Endothelial cell of umbilical vein (primary cell): ENCODE results near the gene NANOS3. TPM values are rescaled to one million over a fixed set of nuclear protein-coding genes. Genes with fewer than 3 reads are reported as not detected.

Experiments
- BruUV-seq: library from RNA; stranded (reverse); fragments of 400-500 nt; replicated peaks from 2 replicates; lab custom pipeline; 2021; lab: Mats Ljungman, UMichigan
- CTCF ChIA-PET: fragments of 300-600, 350-600 bp; sonication (Branson Sonifier 250); formaldehyde crosslinking; loops from one replicate; lab custom pipeline; 2021; ENCODE audit warnings: antibody characterized with exemption, inconsistent platforms; lab: Charles Lee
- POLR2A ChIA-PET: fragments of 300-600, 350-600 bp; sonication (Branson Sonifier 250); formaldehyde crosslinking; loops from one replicate; lab custom pipeline; 2021; ENCODE audit warnings: antibody characterized with exemption, inconsistent platforms; lab: Charles Lee
- DNase-seq: peaks from one replicate; pipeline ENCODE4 v3.0.0-alpha.2; 2011; ENCODE audit warnings: low read depth, low spot score
- FAIRE-seq: peaks from 2 replicates; lab custom pipeline; 2011; peaks lifted over from hg19 to GRCh38; lab: Jason Lieb, UNC
- H2AFZ ChIP-seq: 2 replicates; pipeline ENCODE4 v1.6.0; 2012; ENCODE audit warnings: low read depth, low read length, control low read depth, inconsistent platforms
- H3K27ac ChIP-seq: 2 replicates; pipeline ENCODE4 v1.5.1; 2011; ENCODE audit warnings: low read depth, mild to moderate bottlenecking, control low read depth, low read length, moderate library complexity; ENCODE audit not compliant: insufficient read depth
- H3K27me3 ChIP-seq, 2 experiments: 2 replicates each; pipeline versions ENCODE4 v1.6.0 to v1.6.1; 2011; ENCODE audit warnings: low read length in 2 of 2, mixed read lengths in 1 of 2; ENCODE audit not compliant: control insufficient read depth in 2 of 2, insufficient read depth in 2 of 2
- H3K36me3 ChIP-seq, 2 experiments: 2 replicates in 1 of 2; 3 replicates in 1 of 2; pipeline ENCODE4 v1.5.1; 2011; ENCODE audit warnings: low read length in 2 of 2, mild to moderate bottlenecking in 1 of 2, moderate library complexity in 1 of 2; ENCODE audit not compliant: control insufficient read depth in 2 of 2, insufficient read depth in 2 of 2; ENCODE audit errors: extremely low read depth in 1 of 2
- H3K4me1 ChIP-seq: 3 replicates; pipeline ENCODE4 v1.5.1; 2011; ENCODE audit warnings: mild to moderate bottlenecking, low read length; ENCODE audit not compliant: control insufficient read depth, insufficient read depth; ENCODE audit errors: extremely low read depth
- H3K4me2 ChIP-seq: 2 replicates; pipeline ENCODE4 v1.6.1; 2011; ENCODE audit warnings: low read length, control low read depth, mixed read lengths; ENCODE audit not compliant: insufficient read depth
- H3K4me3 ChIP-seq, 3 experiments: fragments of 200-600 bp in 1 of 3; sonication (generic), shearing (Covaris generic) in 1 of 3; replicated peaks in 1 of 3; 2 replicates each; pipeline ENCODE4 v1.5.1; 2011 to 2016; ENCODE audit warnings: control low read depth in 3 of 3, low read length in 3 of 3, mild to moderate bottlenecking in 2 of 3, inconsistent platforms in 1 of 3, low read depth in 1 of 3, moderate library complexity in 1 of 3; ENCODE audit not compliant: insufficient read depth in 1 of 3
- H3K79me2 ChIP-seq: 2 replicates; pipeline ENCODE4 v1.6.0; 2012; ENCODE audit warnings: low read length, inconsistent platforms; ENCODE audit not compliant: control insufficient read depth, insufficient read depth
- H3K9ac ChIP-seq: replicated peaks from 2 replicates; pipeline ENCODE3; 2011; ENCODE audit warnings: low read length, control low read depth; ENCODE audit not compliant: insufficient read depth; ENCODE audit errors: extremely low read depth
- H3K9me1 ChIP-seq: replicated peaks from 3 replicates; pipeline ENCODE4 v1.6.0; 2011; ENCODE audit warnings: mild to moderate bottlenecking, low read length; ENCODE audit not compliant: control insufficient read depth, insufficient read depth; ENCODE audit errors: extremely low read depth
- H3K9me3 ChIP-seq: replicated peaks from 2 replicates; pipeline ENCODE4 v1.5.1; 2012; ENCODE audit warnings: low read length, inconsistent platforms; ENCODE audit not compliant: control insufficient read depth, insufficient read depth
- H4K20me1 ChIP-seq: replicated peaks from 2 replicates; pipeline ENCODE3; 2011; ENCODE audit warnings: mild to moderate bottlenecking, low read length; ENCODE audit not compliant: control insufficient read depth, insufficient read depth; ENCODE audit errors: extremely low read depth
- EZH2 ChIP-seq: IDR thresholded peaks from 2 replicates; pipeline ENCODE4 v1.6.1; 2012; ENCODE audit warnings: borderline replicate concordance, low read depth, mild to moderate bottlenecking, moderate library complexity, low read length, inconsistent platforms; ENCODE audit not compliant: severe bottlenecking
- FOS ChIP-seq: IDR thresholded peaks from 2 replicates; pipeline ENCODE4 v1.6.1; 2011; ENCODE audit warnings: mild to moderate bottlenecking, low read length, moderate library complexity, borderline replicate concordance; ENCODE audit not compliant: insufficient read depth
- GATA2 ChIP-seq: IDR thresholded peaks from 2 replicates; pipeline ENCODE4 v1.7.0; 2011; ENCODE audit warnings: low read depth, mild to moderate bottlenecking, moderate library complexity, mixed read lengths, low read length; ENCODE audit not compliant: insufficient read length, insufficient read depth
- JUN ChIP-seq: IDR thresholded peaks from 2 replicates; pipeline ENCODE4 v1.6.1; 2011; ENCODE audit warnings: borderline replicate concordance, low read depth; ENCODE audit not compliant: insufficient read length, insufficient read depth
- MYC ChIP-seq: IDR thresholded peaks from one replicate; pipeline ENCODE4 v1.6.1; 2011; ENCODE audit warnings: mild to moderate bottlenecking, low read depth, low read length
- POLR2A ChIP-seq: IDR thresholded peaks from 2 replicates; pipeline ENCODE4 v1.6.1; 2012; ENCODE audit warnings: low read depth, mild to moderate bottlenecking, control low read depth, low read length
- POLR2AphosphoS5 ChIP-seq: IDR thresholded peaks from 2 replicates; pipeline ENCODE4 v1.6.1; 2012; ENCODE audit warnings: low read depth, mild to moderate bottlenecking, control low read depth, low read length, moderate library complexity; ENCODE audit not compliant: insufficient read depth
- dilution Hi-C: fragments of 300-500 bp; cut with MboI; formaldehyde crosslinking; loops from one replicate; pipeline ENCODE4 v1.15.0; 2019; ENCODE audit warnings: low sequenced_read_pairs; ENCODE audit not compliant: extremely low pct_ligation_motif_present
- intact Hi-C: fragments of 100-400 bp; cut with micrococcal nuclease; formaldehyde crosslinking; loops from one replicate; pipeline ENCODE4 v1.10.0; 2022
- polyA plus RNA-seq, 4 experiments: library from polyadenylated mRNA; depleted of rRNA in 3 of 4; stranded (reverse) in 3 of 4; unstranded in 1 of 4; fragments of >200 nt; gene quantifications; 2 replicates each; pipeline versions ENCODE4 v1.2.1 to v1.2.3, GENCODE V29; 2011 to 2012; ENCODE audit warnings: missing spikeins in 1 of 4
- total RNA-seq: library from RNA; stranded (reverse); gene quantifications from 2 replicates; pipeline ENCODE4 v1.2.3, GENCODE V29; 2021
- TF ChIP-seq, protein P1 (sequence below), 2 donors: IDR thresholded peaks; 1 replicate in 1 of 2; 2 replicates in 1 of 2; pipeline ENCODE4 v1.5.1; 2011; ENCODE audit warnings: low read length in 2 of 2, mild to moderate bottlenecking in 2 of 2, moderate library complexity in 2 of 2, control low read depth in 1 of 2, inconsistent platforms in 1 of 2, low read depth in 1 of 2; ENCODE audit not compliant: insufficient read depth in 1 of 2; ENCODE audit errors: extremely low read depth in 1 of 2
- TF ChIP-seq, protein P2 (sequence below): IDR thresholded peaks from 2 replicates; pipeline ENCODE4 v1.6.1; 2011; ENCODE audit not compliant: insufficient read depth, insufficient read length

Gene NANOS3
- total and polyA plus RNA-seq, 2 donors (not counting 3 experiments of a cell fraction or from before 2014, with no cell fraction given), result 1.0 to 4.4 TPM

DNA sequence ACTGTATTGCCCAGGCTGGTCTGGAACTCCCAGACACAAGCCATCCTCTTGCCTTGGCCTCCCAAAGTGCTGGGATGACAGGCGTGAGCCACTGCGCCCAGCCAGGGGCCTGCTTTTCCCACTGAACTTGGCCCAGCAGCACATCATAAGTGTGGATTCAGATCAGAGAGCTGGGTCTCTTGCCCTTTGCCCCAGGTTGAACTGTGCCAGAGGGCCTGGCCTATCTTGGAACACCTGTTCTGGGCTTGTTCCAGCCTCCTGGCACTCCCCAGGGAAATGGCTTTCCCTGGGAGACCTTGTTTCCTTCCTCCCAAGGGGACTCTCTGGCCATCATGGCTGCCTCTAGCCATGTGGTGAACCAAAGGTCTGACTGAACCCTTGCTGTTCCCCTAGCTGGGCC, 32.5 kb downstream of the NANOS3 start:
- Histone ChIP-seq H3K4me2 (no peak overlapping the region), H3K79me2 (no peaks in the 10 kb centered on the region), H3K4me1 (peaks cover 7% of the 10 kb centered on the region), H3K4me3 (no peak overlapping the region), H3K9me1 (no peaks in the 10 kb centered on the region), H3K27me3 (no peaks in the 10 kb centered on the region), H3K9me3 (no peaks in the 10 kb centered on the region), H3K36me3 (peaks cover 0 to 4% of the 10 kb centered on the region in 2 experiments), H3K27ac (no peak overlapping the region), H3K9ac (no peak overlapping the region), H2AFZ (no peak overlapping the region), H4K20me1 (no peaks in the 10 kb centered on the region)
- POLR2A ChIA-PET, result interaction anchor here (0.7 kb wide), 1 partner anchor 9 kb away, joined by 5 read pairs; no protein-coding TSS in a partner anchor
- dilution Hi-C loops, result no loop called here
- DNase-seq, result no peak
- CTCF ChIA-PET, result interaction anchor here (1.2 to 1.4 kb wide), 2 partner anchors 9 to 122 kb away, joined by 3 read pairs; partner anchors contain the start of gene IL27RA
- no peak for FAIRE-seq
- TF ChIP-seq, protein P1, sequence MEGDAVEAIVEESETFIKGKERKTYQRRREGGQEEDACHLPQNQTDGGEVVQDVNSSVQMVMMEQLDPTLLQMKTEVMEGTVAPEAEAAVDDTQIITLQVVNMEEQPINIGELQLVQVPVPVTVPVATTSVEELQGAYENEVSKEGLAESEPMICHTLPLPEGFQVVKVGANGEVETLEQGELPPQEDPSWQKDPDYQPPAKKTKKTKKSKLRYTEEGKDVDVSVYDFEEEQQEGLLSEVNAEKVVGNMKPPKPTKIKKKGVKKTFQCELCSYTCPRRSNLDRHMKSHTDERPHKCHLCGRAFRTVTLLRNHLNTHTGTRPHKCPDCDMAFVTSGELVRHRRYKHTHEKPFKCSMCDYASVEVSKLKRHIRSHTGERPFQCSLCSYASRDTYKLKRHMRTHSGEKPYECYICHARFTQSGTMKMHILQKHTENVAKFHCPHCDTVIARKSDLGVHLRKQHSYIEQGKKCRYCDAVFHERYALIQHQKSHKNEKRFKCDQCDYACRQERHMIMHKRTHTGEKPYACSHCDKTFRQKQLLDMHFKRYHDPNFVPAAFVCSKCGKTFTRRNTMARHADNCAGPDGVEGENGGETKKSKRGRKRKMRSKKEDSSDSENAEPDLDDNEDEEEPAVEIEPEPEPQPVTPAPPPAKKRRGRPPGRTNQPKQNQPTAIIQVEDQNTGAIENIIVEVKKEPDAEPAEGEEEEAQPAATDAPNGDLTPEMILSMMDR (IDR thresholded peaks at IDR 0.05; ENCODE audit: extremely low read depth in 1 of 2, insufficient read depth in 1 of 2, low read depth in 1 of 2, low read length in 2 of 2), result no peak
- no peak for TF ChIP-seq EZH2
- no peak for TF ChIP-seq POLR2A
- no peak for TF ChIP-seq JUN
- no peak for TF ChIP-seq MYC
- no peak for TF ChIP-seq FOS
- TF ChIP-seq GATA2, result no peak
- no peak for TF ChIP-seq POLR2AphosphoS5
- TF ChIP-seq, protein P2, sequence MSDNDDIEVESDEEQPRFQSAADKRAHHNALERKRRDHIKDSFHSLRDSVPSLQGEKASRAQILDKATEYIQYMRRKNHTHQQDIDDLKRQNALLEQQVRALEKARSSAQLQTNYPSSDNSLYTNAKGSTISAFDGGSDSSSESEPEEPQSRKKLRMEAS, result no peak
- BruUV-seq, result no TSS peak
- intact Hi-C loops, result loop anchor here (5.0 kb wide), 1 partner anchor 123 kb away; the partner anchor contains the start of gene IL27RA
